ENCODE results near the gene EPB41L4A.

EPB41L4A gene

DNA sequence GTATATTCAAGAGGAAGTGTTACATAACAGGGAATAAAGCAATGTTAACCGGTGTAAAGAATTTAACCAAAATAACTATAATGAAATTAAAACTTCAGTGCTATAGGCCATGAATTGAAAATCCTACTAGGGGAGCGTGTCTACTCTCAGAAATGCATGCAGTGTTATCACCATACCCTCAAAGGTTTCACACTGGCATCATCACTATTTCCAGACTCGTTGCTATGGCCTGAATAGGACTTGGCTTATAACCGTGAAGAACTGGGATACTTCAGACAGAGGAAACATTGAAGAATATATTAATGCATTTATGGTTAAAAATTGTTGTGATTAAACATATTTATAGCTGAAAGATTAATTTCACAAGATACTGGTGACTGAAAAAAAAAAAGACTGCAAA is 154.9 kb downstream of the EPB41L4A start:
- no peak overlapping the region for H3K4me3 ChIP-seq (ENCODE audit: low read depth, low read length)
- in situ Hi-C loops (cut with HindIII; ENCODE audit: low sequenced_read_pairs) = no loop called here
- no peak for DNase-seq (ENCODE audit: low read depth)
- TF ChIP-seq CTCF (IDR thresholded peaks at IDR 0.05; ENCODE audit: low read depth, low read length, missing control alignments) = no peak

GRCh38 chr5:112263469-112263868 is 155.6 kb downstream of the EPB41L4A start:
- in situ Hi-C loops (cut with HindIII; ENCODE audit: low sequenced_read_pairs) = no loop called here
- no peak for DNase-seq (ENCODE audit: low read depth)
- H3K4me3 ChIP-seq (ENCODE audit: low read depth, low read length) = no peak overlapping the region
- TF ChIP-seq CTCF (IDR thresholded peaks at IDR 0.05; ENCODE audit: low read depth, low read length, missing control alignments) = no peak

- H3K4me3 ChIP-seq (ENCODE audit: low read depth, low read length) = no peak overlapping the region
- DNase-seq (ENCODE audit: low read depth) = no peak
- in situ Hi-C loops (cut with HindIII; ENCODE audit: low sequenced_read_pairs) = no loop called here
- TF ChIP-seq CTCF (IDR thresholded peaks at IDR 0.05; ENCODE audit: low read depth, low read length, missing control alignments) = no peak
Observed at GRCh38 chr5:112258571-112258970, 160.5 kb downstream of the EPB41L4A start.

- in situ Hi-C loops (cut with HindIII; ENCODE audit: low sequenced_read_pairs) = no loop called here
- TF ChIP-seq CTCF (IDR thresholded peaks at IDR 0.05; ENCODE audit: low read depth, low read length, missing control alignments) = no peak
- no peak overlapping the region for H3K4me3 ChIP-seq (ENCODE audit: low read depth, low read length)
- DNase-seq (ENCODE audit: low read depth) = no peak
Observed at GRCh38 chr5:112257976-112258375, 161.1 kb downstream of the EPB41L4A start.

- TF ChIP-seq CTCF (IDR thresholded peaks at IDR 0.05; ENCODE audit: low read depth, low read length, missing control alignments) = no peak
- no peak overlapping the region for H3K4me3 ChIP-seq (ENCODE audit: low read depth, low read length)
- in situ Hi-C loops (cut with HindIII; ENCODE audit: low sequenced_read_pairs) = no loop called here
- DNase-seq (ENCODE audit: low read depth) = no peak
Observed at GRCh38 chr5:112257005-112257404, 162.1 kb downstream of the EPB41L4A start.

DNA sequence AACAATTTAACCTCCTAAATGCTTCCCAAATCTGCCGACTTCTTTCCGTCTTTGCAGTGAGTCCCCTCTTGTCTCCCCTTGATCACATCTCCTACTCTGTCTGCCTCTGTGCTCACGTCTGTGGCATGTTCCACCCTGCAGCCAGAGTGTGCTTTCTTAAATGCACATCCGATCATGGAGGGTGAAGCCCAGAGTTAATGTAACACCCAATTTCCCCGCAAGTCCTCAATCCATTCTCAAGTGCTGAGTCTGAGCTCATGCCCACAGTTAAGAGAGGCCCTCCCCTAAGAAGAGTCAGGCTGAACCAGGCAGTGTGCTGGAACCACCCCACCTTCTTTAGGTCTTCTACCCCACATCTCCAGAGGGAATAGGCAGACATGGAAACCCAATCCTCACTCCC is 164.8 kb downstream of the EPB41L4A start:
- TF ChIP-seq CTCF (IDR thresholded peaks at IDR 0.05; ENCODE audit: low read depth, low read length, missing control alignments) = no peak
- in situ Hi-C loops (cut with HindIII; ENCODE audit: low sequenced_read_pairs) = no loop called here
- no peak for DNase-seq (ENCODE audit: low read depth)
- no peak overlapping the region for H3K4me3 ChIP-seq (ENCODE audit: low read depth, low read length)

Data from astrocyte of the cerebellum (primary cell).